Mononuclear cell (primary cell): ENCODE measurements around the gene CAST. TPM values are rescaled to one million over a fixed set of nuclear protein-coding genes. Genes with fewer than 3 reads are reported as not detected.
A peak's percentile ranks its signal among the peaks of the same experiment; 100 is the strongest.

Experiments
- H3K27me3 ChIP-seq: 2 replicates; pipeline ENCODE4 v1.6.0; 2011; ENCODE audit warnings: low read length, control low read depth; ENCODE audit not compliant: insufficient read depth
- H3K4me1 ChIP-seq: 2 replicates; pipeline ENCODE4 v1.5.1; 2011; ENCODE audit warnings: mild to moderate bottlenecking, low read length, control low read depth; ENCODE audit not compliant: insufficient read depth
- H3K4me3 ChIP-seq: 2 replicates; pipeline ENCODE4 v1.5.1; 2011; ENCODE audit warnings: mild to moderate bottlenecking, low read length, moderate library complexity
- H3K9me3 ChIP-seq: 2 replicates; pipeline ENCODE4 v1.5.1; 2011; ENCODE audit warnings: low read depth, mild to moderate bottlenecking, control low read depth, low read length
- total RNA-seq: library from RNA; depleted of rRNA; stranded (reverse); fragments of >200 nt; gene quantifications from one replicate; pipeline ENCODE4 v1.2.3, GENCODE V29; 2012

CAST gene
- total RNA-seq, 1 donor: 276 TPM

- H3K27me3 ChIP-seq: peaks cover 4% of the 10 kb centered on the region
- peaks cover 67% of the 10 kb centered on the region for H3K4me1 ChIP-seq
- no peaks in the 10 kb centered on the region for H3K9me3 ChIP-seq
- H3K4me3 ChIP-seq: no peak overlapping the region
These were observed 9.3 kb upstream of the CAST start for GRCh38 chr5:96652769-96653454.

GRCh38 chr5:96654209-96654608 lies 8.0 kb upstream of the CAST start:
- Histone ChIP-seq H3K27me3 (peaks cover 4% of the 10 kb centered on the region), H3K4me1 (peaks cover 63% of the 10 kb centered on the region), H3K9me3 (no peaks in the 10 kb centered on the region), H3K4me3 (no peak overlapping the region)

DNA sequence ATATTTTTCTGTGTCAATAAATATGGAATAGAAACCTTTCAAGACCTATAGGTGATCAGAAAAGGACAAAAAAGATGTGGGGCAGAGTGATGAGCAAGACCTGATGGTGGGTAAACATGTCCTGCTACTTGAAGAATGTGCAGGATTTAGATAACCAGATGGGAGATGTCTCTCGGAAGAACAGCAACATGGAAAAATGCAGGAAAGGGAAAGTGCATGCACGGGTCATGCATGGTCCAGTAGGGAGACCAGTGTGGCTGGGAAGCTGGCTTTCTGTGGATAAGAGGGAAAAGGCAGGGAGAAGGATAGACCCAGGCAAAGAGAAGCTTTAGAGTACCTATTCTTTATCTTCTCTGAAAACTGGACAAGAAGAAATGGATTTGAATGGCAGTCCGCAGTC lies 7.1 kb upstream of the CAST start:
- Histone ChIP-seq H3K9me3 (no peaks in the 10 kb centered on the region), H3K4me3 (no peak overlapping the region), H3K4me1 (peaks cover 63% of the 10 kb centered on the region), H3K27me3 (peaks cover 4% of the 10 kb centered on the region)

DNA sequence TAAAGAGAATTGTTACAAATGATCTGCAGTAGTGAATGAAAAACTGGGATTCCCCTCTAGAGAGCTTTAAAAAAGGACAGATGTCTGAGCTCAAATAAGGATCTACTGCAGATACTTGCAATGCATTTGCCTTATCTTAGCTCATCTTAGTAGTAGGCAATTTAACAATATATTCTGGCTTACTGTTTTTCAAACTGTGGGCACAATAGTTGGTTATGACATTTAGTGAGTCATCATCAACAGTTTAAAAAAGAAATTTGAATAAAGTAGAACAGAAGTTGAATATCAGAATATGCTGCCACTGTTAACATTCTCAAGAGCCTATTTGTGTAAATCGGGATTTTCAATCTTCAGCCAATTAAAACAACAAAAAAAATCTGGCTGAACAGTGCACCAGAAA lies 6.7 kb upstream of the CAST start:
- peaks cover 64% of the 10 kb centered on the region for H3K4me1 ChIP-seq
- no peak overlapping the region for H3K4me3 ChIP-seq
- peaks cover 4% of the 10 kb centered on the region for H3K27me3 ChIP-seq
- H3K9me3 ChIP-seq: no peaks in the 10 kb centered on the region

GRCh38 chr5:96657068-96657467 lies 5.1 kb upstream of the CAST start:
- no peaks in the 10 kb centered on the region for H3K9me3 ChIP-seq
- peaks cover 4% of the 10 kb centered on the region for H3K27me3 ChIP-seq
- H3K4me1 ChIP-seq: peaks cover 70% of the 10 kb centered on the region
- H3K4me3 ChIP-seq: no peak overlapping the region

- Histone ChIP-seq H3K4me1 (peaks cover 66% of the 10 kb centered on the region), H3K27me3 (no peaks in the 10 kb centered on the region), H3K4me3 (no peak overlapping the region), H3K9me3 (no peaks in the 10 kb centered on the region)
These were observed 3.9 kb upstream of the CAST start for GRCh38 chr5:96658272-96658671.

DNA sequence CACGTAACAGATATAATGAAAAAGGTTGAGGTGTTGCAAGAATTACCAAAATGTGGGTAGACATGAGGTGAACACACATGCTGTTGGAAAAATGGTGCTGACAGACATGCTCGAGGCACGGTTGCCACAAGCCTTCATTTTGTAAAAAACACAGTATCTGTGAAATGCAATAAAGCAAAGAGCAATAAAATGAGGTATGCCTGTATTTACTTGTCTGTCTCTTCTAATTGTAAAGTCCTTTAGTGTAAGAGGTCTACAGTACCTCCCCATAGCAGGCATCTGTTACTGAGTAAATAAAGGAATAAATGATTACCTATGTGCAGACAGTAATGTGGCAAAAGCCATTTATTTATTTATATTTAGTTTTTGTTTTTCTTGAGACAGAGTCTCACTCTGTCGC lies 3.0 kb upstream of the CAST start:
- Histone ChIP-seq H3K4me1 (peaks cover 68% of the 10 kb centered on the region), H3K27me3 (no peaks in the 10 kb centered on the region), H3K4me3 (no peak overlapping the region), H3K9me3 (no peaks in the 10 kb centered on the region)

DNA sequence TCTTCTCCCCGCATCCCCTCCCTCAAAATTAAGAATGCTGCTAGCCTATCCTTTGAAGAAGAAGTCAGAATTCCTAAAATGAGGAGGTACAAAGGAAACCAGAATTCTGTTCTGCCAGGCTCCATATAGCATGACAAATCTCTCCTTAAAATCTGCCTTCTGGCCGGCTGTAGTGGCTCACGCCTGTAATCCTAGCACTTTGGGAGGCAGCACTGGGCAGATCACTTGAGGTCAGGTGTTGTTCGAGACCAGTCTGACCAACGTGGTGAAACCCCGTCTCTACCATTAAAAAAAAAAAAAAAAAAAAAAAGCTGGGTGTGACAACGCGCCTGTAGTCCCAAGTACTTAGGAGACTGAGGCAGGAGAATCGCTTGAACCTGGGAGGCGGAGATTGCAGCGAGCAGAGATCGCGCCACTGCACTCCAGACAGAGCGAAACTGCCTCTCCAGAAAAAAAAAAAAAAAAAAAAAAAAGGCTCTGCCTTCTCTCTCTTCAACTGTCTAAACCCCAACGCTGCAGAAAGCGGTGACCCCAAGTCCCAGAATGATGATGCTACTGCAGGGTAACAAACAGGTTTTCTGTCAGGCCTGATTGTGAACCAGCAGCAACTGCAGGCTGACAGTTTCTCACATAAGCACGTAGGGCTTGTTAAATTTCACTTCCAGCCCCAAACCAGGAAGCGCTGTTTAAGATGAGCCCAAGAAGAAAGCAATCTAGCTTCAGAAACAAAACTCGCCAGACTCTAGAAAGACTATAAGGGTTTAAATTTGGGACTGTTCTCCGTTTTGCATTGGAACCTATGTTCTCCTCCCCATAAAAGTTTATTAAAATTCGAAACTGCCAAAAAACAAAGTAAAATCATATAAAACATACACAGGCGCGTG lies 963 bp upstream of the CAST start:
- Histone ChIP-seq H3K27me3 (no peaks in the 10 kb centered on the region), H3K4me1 (peaks cover 66% of the 10 kb centered on the region), H3K4me3 (peak overlapping the region; percentile 89), H3K9me3 (no peaks in the 10 kb centered on the region)

DNA sequence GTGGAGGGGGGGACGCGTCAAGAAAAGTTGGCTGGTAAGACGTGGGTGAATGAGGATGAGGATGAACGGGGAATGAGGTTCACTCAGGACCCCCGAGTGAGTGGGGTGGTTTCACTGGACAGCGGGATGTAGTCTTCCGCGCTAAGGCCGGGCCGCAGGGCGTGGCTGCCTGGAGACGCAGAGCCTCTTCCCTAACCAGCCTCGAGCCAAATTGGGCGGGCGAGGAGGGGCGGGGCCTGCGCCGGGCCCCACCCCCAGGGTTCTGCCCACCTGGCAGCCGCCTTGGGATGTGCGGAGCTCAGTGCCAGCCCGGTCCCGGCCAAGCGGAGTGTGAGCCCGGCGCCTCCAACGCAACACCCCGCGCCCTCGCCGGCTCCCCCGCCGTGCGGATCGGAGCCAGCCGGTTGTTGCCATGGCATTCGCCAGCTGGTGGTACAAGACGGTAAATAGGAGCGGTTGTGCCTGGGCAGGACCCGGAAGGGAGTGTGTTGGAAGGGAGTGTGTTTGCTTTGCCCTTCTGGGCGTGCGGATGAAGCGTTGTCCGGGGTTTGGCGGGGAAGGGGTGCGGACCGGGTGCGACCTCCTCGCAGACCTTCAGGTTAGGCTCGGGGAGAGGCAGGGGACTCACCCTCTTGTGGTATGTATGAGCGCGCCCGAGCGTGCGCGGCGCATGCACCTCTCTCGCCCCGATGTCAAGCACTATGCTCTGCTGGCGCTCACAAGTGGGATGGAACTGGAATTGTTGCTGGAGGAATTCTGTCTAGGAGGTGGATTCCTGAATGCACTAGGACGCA lies 746 bp downstream of the CAST start:
- Histone ChIP-seq H3K27me3 (no peaks in the 10 kb centered on the region), H3K4me1 (peaks cover 61% of the 10 kb centered on the region), H3K9me3 (no peaks in the 10 kb centered on the region), H3K4me3 (peak overlapping the region; percentile 89)

DNA sequence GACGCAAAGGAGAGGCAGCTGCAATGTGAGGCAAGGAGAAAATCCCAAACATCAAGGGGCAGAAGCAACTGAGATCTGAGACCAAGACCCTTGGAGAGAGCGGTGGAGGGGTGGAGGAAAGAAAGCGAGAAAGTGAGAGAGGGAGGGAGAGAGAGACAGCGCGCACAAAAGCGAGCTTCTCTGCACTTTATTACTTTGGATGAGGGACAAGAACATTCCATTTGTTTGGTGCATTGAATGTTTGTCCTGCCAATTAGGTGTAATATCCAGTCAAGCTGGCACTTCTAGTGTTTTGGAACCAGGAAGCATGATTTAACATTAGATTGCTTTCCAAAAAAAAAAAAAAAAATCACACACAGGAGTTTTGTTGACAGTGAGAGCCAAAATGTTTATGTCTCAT lies 1.4 kb downstream of the CAST start:
- peaks cover 55% of the 10 kb centered on the region for H3K4me1 ChIP-seq
- H3K4me3 ChIP-seq: peak overlapping the region; percentile 89
- H3K9me3 ChIP-seq: no peaks in the 10 kb centered on the region

DNA sequence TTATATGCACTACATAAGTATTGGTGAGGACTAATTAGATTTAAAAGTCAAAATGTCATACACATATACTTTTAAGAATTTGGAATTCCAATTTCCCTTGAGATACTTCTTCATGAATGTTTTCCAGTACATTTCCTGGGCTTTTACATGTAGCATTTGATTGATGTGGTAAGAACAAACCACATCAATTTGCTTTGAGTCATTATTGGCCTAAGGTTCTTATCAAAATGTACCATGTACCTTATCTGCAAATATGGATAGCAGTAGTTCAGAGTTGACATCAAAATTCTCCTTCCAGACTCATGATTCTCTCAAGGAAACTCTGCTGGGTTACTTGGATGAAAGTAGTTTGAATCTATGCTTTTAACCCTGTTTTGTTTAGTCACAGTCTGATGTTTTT lies 2.5 kb downstream of the CAST start:
- Histone ChIP-seq H3K9me3 (no peaks in the 10 kb centered on the region), H3K4me1 (peaks cover 55% of the 10 kb centered on the region), H3K27me3 (no peaks in the 10 kb centered on the region), H3K4me3 (no peak overlapping the region)

More for the DNA sequence above, 1.4 kb downstream of the CAST start:
- H3K27me3 ChIP-seq: no peaks in the 10 kb centered on the region

- no peaks in the 10 kb centered on the region for H3K9me3 ChIP-seq
These were observed 6.5 kb downstream of the CAST start for GRCh38 chr5:96668725-96669124.

DNA sequence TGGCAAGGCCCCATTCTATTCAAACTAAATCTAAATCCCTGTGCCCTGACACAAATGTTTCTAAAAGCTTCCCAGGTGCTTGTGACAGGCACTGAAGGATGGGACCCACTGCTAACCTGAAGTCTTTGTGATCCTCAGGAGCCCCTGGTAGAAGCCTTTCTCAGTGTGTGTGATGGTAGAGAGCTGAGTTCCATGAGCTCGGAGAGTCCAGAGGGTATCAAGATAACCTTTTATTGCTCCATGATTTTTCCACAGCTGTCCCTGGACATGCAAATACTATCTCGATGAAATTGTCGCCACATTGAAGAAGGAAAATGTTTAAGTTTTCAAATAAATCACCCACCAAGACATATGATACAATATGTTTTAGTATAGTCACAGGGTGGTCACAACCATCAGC lies 7.7 kb downstream of the CAST start:
- H3K4me3 ChIP-seq: no peak overlapping the region
- no peaks in the 10 kb centered on the region for H3K27me3 ChIP-seq
- H3K9me3 ChIP-seq: no peaks in the 10 kb centered on the region
- H3K4me1 ChIP-seq: peaks cover 24% of the 10 kb centered on the region

More at GRCh38 chr5:96668725-96669124, 6.5 kb downstream of the CAST start:
- Histone ChIP-seq H3K27me3 (no peaks in the 10 kb centered on the region), H3K4me3 (no peak overlapping the region), H3K4me1 (peaks cover 34% of the 10 kb centered on the region)

GRCh38 chr5:96671441-96671840 lies 9.3 kb downstream of the CAST start:
- no peak overlapping the region for H3K4me3 ChIP-seq
- no peaks in the 10 kb centered on the region for H3K27me3 ChIP-seq
- H3K4me1 ChIP-seq: peaks cover 17% of the 10 kb centered on the region
- H3K9me3 ChIP-seq: no peaks in the 10 kb centered on the region

DNA sequence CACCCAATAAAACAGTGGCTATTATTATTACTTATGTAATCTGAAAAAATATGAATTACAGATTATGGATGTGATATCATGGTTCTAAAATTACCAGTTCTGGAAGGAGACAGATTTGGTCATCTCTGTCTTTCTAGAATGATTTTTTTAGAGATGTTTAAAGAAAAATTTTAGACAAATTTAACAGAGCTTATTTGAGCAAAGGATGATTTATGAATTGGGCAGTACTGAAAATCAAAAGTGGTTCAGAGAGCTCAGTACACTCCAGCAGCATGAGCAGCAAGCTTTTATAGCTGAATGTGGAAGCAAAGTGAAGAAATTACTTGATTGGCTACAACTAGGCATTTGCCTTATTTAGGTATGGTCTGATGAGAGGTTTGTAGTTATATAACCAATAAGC lies 11.0 kb downstream of the CAST start:
- Histone ChIP-seq H3K9me3 (no peaks in the 10 kb centered on the region), H3K27me3 (no peaks in the 10 kb centered on the region), H3K4me3 (no peak overlapping the region), H3K4me1 (peaks cover 10% of the 10 kb centered on the region)
